Astrocyte (in vitro differentiated cells and primary cell): ENCODE results near the gene FSTL4.

Source experiments
- CTCF ChIP-seq: IDR thresholded peaks from 2 replicates; pipeline ENCODE4 v1.5.1; 2011; ENCODE audit warnings: low read depth, mild to moderate bottlenecking, inconsistent platforms, low read length, moderate library complexity; ENCODE audit not compliant: insufficient read depth
- EZH2 ChIP-seq: IDR thresholded peaks from 2 replicates; pipeline ENCODE4 v1.6.1; 2012; ENCODE audit warnings: mild to moderate bottlenecking, low read length, inconsistent platforms; ENCODE audit not compliant: insufficient read depth

GRCh38 chr5:133467335-133467779 is 145.0 kb downstream of the FSTL4 start:
- TF ChIP-seq CTCF = no peak
- TF ChIP-seq EZH2 = no peak
